Measurements from ENCODE around the gene APOB.

Gene APOB

GRCh38 chr2:21005700-21006422, 38.0 kb downstream of the APOB start:
- Histone ChIP-seq H3K27ac (no peak overlapping the region), H3K4me3 (ENCODE audit: low read depth, low read length) (no peak overlapping the region), H3K27me3 (ENCODE audit: insufficient read depth, low read depth, severe bottlenecking) (peaks cover 85% of the 10 kb centered on the region), H3K36me3 (no peaks in the 10 kb centered on the region), H3K9me3 (ENCODE audit: severe bottlenecking) (no peaks in the 10 kb centered on the region)
- TF ChIP-seq CTCF (IDR thresholded peaks at IDR 0.05; ENCODE audit: low read depth, low read length), result no peak
- DNase-seq, result no peak

GRCh38 chr2:21005111-21005699, 38.7 kb downstream of the APOB start:
- Histone ChIP-seq H3K27ac (no peak overlapping the region), H3K36me3 (no peaks in the 10 kb centered on the region), H3K9me3 (ENCODE audit: severe bottlenecking) (no peaks in the 10 kb centered on the region), H3K27me3 (ENCODE audit: insufficient read depth, low read depth, severe bottlenecking) (peaks cover 83% of the 10 kb centered on the region), H3K4me3 (ENCODE audit: low read depth, low read length) (no peak overlapping the region)
- TF ChIP-seq CTCF (IDR thresholded peaks at IDR 0.05; ENCODE audit: low read depth, low read length), result no peak
- DNase-seq, result no peak

GRCh38 chr2:21004181-21004572, 39.7 kb downstream of the APOB start:
- no peak for DNase-seq
- Histone ChIP-seq H3K36me3 (no peaks in the 10 kb centered on the region), H3K9me3 (ENCODE audit: severe bottlenecking) (no peaks in the 10 kb centered on the region), H3K4me3 (ENCODE audit: low read depth, low read length) (no peak overlapping the region), H3K27me3 (ENCODE audit: insufficient read depth, low read depth, severe bottlenecking) (peaks cover 83% of the 10 kb centered on the region), H3K27ac (no peak overlapping the region)
- TF ChIP-seq CTCF (IDR thresholded peaks at IDR 0.05; ENCODE audit: low read depth, low read length), result no peak

- H3K36me3 ChIP-seq, result no peaks in the 10 kb centered on the region
- H3K27ac ChIP-seq, result no peak overlapping the region
- no peak for DNase-seq
- H3K27me3 ChIP-seq (ENCODE audit: insufficient read depth, low read depth, severe bottlenecking), result peaks cover 78% of the 10 kb centered on the region
- no peak for TF ChIP-seq CTCF (IDR thresholded peaks at IDR 0.05; ENCODE audit: low read depth, low read length)
- no peak overlapping the region for H3K4me3 ChIP-seq (ENCODE audit: low read depth, low read length)
- no peaks in the 10 kb centered on the region for H3K9me3 ChIP-seq (ENCODE audit: severe bottlenecking)
These were observed 40.2 kb downstream of the APOB start for GRCh38 chr2:21003572-21004180.

- H3K4me3 ChIP-seq (ENCODE audit: low read depth, low read length), result no peak overlapping the region
- no peaks in the 10 kb centered on the region for H3K36me3 ChIP-seq
- DNase-seq, result no peak
- no peak overlapping the region for H3K27ac ChIP-seq
- TF ChIP-seq CTCF (IDR thresholded peaks at IDR 0.05; ENCODE audit: low read depth, low read length), result no peak
- peaks cover 72% of the 10 kb centered on the region for H3K27me3 ChIP-seq (ENCODE audit: insufficient read depth, low read depth, severe bottlenecking)
- H3K9me3 ChIP-seq (ENCODE audit: severe bottlenecking), result no peaks in the 10 kb centered on the region
These were observed 41.1 kb downstream of the APOB start for GRCh38 chr2:21002814-21003192.
